HG02571 (cell line): ENCODE measurements around the gene OTULIN.

ENCODE experiments used
- ATAC-seq: cut with Tn5 transposase; IDR thresholded peaks from one replicate; pipeline ENCODE4 v1.9.1; 2021; ENCODE audit warnings: mild to moderate bottlenecking, moderate library complexity; ENCODE audit not compliant: unreplicated experiment

The OTULIN gene

GRCh38 chr5:14667770-14668169 is 3.3 kb downstream of the OTULIN start:
- no peak for ATAC-seq

DNA sequence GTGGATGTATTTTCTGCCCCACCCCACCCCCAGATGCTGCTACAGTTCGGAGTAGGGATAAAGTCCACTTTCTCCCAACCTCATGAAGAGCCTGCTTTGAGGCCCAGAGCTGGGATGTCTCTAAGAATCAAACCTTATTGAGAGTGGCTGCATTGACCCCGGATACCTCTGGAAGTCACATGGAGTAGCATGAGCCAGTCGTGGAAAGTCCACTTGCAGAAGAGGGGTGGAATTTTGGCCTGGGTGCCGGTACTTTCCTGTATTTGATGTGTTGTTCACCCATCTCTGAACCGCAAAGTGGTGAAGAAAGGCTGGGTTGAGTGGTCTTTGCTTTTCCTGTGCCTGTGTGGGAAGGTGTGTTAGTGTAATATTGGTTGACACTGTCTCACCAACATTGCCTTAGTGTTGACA is 3.7 kb downstream of the OTULIN start:
- no peak for ATAC-seq

- no peak for ATAC-seq
Observed at GRCh38 chr5:14669415-14669814, 4.9 kb downstream of the OTULIN start.

DNA sequence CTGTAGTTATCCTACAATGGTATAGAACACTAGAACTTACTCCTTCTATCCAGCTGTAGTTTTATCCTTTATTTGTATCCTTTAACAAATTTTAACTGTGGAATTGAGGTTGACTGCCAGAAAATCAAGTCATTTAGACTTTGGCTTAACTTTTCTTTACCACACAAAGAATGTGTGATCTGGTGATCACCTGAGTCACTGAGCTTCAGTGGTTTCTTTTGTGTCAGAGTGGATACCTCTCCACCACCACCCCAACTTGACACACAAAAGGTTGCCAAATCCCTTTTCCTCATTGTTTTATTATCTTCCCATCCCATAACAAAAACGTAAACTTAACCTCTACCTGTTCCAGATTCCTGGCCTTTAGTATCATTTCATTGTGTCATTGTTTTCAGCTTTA is 5.5 kb downstream of the OTULIN start:
- no peak for ATAC-seq

- ATAC-seq = no peak
Observed at GRCh38 chr5:14671414-14671813, 6.9 kb downstream of the OTULIN start.

DNA sequence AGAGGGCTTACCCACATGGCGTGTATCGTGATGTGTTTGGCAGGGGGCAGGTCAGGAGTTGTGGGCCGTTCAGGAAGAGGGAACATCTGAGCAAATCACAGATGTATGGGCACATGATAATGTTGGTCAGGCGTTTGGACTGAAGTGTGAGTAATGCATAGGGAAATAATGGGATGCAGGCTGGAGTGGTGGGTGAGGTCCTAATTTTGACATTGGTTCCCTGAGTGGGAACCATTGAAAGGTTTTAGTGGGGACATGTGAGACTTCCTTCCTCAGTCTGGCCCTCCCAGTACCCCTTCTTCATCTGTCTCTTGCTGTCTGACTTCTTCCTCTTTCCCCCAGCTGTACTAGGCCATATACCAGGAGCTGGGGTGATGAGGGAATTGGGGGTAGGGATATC is 7.6 kb downstream of the OTULIN start:
- ATAC-seq = no peak

DNA sequence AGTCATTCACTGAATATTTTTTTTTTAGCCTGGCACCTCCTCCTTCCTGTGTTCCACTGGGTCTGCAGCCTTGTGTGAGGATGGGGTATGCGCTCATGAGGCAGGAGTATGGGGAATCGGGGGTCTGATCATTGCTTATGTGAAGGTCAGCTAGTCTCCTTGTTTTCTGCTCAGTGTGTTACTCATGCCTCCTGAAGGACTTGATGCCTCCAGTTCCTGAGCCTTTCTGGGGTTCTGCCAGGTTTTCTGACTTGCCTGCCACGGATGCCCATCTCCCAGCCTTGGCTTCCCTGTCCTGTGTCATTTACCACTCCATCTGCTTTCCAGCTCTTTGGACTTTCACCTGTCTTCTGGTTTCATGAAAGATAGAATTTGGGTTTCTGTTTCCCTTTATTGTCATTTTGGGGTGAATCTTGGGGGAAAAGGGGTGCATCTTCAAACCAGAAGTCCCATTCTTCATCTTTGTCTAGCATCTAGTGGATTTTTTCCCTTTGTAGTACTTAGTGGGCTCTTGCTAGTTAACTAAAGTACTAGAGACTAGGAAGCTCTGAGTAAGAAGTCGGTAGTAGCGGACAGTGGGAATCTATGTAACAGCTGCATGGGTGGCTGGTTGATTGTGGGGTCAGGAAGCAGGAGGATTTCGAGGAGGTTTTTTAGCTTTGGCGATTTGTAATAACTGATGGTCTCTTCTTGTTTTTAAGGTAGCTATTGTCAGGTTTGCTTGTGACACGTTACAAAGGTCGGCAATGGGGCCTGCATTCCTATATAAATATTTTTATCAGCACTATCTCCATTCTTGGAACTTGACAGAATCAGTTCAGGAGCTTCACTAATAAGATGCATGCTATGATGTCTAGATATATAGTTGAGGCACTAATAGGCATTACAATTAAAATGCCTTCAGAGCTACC is 8.2 kb downstream of the OTULIN start:
- ATAC-seq = no peak

- ATAC-seq = no peak
Observed at GRCh38 chr5:14673443-14673842, 8.9 kb downstream of the OTULIN start.

DNA sequence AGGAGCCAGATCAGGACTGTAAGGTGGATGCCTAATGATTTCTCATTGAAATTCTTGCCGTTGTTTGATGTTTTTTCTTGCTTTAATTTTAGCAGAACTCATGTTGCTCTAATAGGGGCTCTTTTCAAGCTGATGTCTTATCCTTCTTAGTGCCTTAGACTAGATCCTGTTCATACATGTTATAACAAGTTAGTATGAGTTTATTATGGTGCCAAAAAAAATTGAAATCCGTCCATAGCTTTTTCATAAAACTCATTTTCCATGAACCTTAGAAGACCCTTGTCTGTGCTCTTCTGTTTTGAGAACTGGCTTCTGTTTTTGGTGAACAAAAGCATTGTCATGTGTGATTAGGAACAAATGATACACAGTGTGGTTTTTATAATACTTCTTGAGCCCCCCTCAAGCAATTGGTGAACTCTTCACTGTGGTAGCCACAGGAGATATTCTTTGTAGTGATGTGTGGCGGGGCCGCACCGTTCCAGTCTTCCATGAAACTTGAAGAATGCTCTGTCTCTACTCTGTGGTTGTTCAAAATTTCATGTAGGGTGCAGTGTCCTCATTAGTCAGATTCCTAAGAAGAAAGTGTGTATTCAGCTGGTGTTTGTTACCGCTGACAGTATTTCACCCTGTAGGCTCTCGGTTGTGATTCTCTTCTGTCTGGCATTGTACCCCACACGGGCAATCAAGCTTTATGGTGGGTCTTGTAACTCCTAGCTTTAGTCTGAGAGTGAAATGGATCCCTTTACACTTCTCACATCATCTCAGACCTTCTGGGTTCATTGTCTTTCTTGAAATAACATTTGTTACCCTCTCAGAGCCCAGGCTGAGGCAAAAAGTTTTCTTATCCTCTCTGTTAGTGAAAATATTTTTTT is 10.7 kb downstream of the OTULIN start:
- peak; percentile 4 for ATAC-seq

- peak; percentile 39 for ATAC-seq
Observed at GRCh38 chr5:14675865-14676300, 11.4 kb downstream of the OTULIN start.

DNA sequence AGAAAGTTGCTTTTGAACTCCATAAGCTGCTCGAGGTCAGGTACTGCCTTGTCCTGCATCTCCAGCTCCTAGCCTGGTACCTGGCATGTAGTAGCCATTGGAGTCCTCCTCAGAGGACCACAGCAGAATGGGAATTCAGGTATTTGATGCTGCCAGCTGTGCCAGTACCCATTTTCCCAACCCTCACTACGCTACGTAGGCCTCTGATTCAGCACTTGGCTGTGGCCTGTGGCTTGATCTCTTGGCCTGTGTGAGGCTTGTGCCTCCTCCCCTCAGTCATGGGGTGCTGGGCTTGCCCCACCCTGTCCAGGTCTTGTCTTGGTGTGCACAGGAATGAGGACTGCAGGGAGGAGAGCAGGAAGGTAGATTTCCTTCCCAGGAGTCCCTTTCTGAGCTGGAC is 11.8 kb downstream of the OTULIN start:
- peak; percentile 33 for ATAC-seq

GRCh38 chr5:14678773-14679334 is 14.3 kb downstream of the OTULIN start:
- ATAC-seq = no peak

DNA sequence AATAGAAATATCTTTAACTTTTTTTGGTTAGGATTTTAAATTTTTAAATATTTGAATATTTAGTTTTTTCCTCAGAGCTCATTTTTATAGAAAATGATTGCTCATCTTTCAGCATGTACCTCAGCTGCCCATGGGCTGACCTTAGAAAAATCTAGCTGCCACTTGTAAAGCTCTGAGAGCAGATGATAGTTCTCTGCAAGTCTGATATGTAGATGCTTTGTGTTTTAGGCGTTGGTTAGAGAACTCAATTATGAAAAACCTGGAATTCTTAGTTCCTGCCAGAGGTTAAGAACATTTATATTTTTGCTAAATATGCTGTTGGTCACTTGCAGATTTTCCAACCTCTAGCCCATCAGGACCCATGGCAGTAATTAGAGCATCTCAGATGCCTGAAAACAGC is 15.1 kb downstream of the OTULIN start:
- ATAC-seq = no peak

DNA sequence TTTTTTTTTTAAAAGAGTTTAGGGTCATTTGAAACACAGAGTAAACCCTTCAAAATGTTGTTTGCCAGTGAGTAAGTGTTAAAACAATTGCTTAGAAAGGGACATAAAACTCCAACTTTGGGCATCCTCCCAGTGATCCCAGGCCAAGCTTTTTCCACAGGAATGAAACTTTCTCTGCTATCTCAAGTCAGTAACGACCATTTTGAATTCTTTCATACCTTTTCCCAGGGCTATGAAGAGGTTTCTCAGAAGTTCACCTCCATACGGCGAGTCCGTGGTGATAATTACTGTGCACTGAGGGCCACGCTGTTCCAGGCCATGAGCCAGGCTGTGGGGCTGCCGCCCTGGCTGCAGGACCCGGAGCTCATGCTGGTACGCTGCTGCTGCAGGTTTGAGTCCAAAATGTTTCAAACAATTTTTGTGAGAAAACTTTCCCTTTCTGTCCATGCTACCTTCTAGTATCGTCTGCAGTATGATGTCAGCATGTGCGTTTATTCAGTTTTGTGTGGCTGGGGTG is 16.8 kb downstream of the OTULIN start:
- no peak for ATAC-seq

- no peak for ATAC-seq
Observed at GRCh38 chr5:14683906-14684455, 19.5 kb downstream of the OTULIN start.

DNA sequence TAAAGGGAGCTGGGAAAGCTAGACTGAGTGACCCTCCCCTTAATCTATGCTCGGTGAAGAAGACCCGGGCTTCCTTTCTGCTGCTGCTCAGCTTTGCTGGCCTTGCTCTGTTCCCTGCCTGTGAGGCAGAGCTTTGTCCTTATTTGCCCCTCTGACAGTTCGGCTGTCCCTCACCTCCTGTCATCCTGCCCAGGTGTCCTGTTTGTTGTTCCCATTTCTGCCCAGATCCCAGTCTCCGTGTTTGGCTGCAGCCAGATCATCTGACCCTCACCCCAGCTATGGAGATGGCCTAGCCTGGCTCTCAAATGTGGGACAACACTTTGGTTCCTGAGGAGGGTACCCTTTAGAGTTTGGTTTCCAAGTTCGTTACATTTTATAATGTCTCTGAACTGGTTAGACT is 20.2 kb downstream of the OTULIN start:
- ATAC-seq = no peak

DNA sequence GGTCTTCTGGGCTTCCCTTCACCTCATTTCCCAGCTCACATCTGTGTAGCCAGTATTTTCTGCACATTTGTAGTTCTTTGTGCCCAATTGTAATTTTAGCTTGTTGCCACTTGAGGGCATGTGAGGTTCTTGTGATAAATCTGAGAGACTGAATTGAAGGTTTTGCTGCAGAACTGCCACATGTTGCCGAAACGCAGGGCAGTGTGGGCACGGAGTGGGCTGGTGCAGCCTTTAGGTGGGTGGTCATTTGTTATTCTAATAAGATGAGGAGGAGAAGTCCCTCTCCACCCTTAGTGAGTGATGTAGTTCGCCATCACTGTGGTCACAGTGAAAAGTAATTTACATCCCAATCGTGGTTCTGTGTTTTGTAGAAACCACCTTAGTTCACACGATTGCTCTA is 21.2 kb downstream of the OTULIN start:
- peak; percentile 97 for ATAC-seq

GRCh38 chr5:14686517-14686916 is 22.0 kb downstream of the OTULIN start:
- ATAC-seq = no peak

GRCh38 chr5:14687023-14687665 is 22.6 kb downstream of the OTULIN start:
- no peak for ATAC-seq

- ATAC-seq = no peak
Observed at GRCh38 chr5:14693070-14693469, 28.6 kb downstream of the OTULIN start.
